Measurements from ENCODE around the gene HES7.
A peak's percentile ranks its signal among the peaks of the same experiment; 100 is the strongest.
"Not testable (repeated sequence)": the region's sequence is repeated elsewhere in the genome, so short reads cannot be mapped to it uniquely, and the experiment has no call there.

HES7 gene

DNA sequence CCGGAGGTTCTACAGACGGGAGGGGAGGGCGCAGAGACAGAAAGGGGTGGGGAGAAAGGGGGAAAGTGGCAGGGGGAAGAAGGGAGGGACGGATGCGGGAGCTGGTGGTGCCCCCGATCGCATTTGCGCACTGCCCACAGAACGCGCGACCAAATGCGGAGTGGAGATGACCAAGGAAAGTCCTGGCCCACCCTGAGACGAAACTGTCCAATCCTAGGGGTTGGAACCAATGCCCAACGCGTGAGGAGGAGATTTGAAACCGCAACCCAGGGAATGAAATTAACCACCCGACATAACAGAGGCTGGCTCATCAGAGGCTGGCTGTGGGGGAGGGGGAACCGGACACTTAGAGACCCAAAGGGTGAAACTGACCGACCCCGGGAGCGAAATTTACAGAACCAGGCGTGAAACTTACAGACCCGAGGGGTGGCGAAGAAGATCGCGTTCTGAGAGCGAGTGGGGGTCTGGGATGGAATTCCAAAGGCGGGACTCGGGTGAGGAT, 1.4 kb downstream of the HES7 start:
- DNase-seq (ENCODE audit: low spot score), result no peak

DNA sequence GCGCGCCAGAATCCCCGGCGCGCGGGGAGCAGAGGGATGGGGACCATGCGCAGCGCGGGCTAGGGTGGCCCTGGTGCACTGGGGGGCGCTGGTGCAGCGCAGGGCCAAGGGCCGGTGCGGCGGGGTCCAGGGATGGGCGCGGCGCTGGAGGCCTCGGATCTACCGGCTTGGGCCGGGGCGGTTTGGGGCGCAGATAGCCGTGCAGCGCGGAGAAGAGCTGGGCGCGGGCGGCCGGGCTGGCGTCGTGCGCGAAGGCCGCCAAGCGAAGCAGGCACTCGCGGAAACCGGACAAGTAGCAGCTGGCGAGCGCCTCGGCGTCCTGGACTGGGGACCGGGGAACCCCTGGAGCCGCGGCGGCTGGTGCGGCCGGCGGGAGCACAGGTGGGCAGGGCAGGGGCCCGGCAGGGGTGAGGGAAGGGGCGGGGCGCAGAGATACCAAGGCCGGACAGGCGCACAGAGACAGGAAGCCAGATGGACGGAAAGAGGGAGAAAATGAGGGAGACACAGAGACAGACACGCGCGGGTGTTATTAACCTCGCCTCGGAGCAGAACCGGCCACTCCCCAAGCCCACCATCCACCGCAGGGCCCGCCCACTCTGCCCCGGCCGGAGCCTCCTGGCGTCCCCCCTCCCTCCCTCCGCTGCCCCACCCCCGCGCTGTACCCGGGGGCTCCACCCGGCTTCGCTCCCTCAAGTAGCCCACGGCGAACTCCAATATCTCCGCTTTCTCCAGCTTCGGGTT, 2.1 kb downstream of the HES7 start:
- no peak for DNase-seq (ENCODE audit: low spot score)

DNA sequence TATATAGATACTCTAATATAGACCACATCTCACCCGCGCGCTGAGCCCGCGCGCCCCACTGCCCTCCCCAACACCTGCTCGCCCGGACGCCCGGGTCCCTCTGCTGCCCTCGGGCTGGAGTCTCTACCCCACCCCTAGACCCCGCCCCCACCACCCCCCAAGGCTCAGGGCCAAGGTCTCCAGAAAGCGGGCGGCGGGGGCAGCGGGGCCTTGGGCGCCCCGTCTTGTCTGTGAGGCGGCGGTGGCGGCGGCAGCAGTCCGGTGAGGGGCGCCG, 2.6 kb downstream of the HES7 start:
- DNase-seq (ENCODE audit: low spot score), result no peak

DNA sequence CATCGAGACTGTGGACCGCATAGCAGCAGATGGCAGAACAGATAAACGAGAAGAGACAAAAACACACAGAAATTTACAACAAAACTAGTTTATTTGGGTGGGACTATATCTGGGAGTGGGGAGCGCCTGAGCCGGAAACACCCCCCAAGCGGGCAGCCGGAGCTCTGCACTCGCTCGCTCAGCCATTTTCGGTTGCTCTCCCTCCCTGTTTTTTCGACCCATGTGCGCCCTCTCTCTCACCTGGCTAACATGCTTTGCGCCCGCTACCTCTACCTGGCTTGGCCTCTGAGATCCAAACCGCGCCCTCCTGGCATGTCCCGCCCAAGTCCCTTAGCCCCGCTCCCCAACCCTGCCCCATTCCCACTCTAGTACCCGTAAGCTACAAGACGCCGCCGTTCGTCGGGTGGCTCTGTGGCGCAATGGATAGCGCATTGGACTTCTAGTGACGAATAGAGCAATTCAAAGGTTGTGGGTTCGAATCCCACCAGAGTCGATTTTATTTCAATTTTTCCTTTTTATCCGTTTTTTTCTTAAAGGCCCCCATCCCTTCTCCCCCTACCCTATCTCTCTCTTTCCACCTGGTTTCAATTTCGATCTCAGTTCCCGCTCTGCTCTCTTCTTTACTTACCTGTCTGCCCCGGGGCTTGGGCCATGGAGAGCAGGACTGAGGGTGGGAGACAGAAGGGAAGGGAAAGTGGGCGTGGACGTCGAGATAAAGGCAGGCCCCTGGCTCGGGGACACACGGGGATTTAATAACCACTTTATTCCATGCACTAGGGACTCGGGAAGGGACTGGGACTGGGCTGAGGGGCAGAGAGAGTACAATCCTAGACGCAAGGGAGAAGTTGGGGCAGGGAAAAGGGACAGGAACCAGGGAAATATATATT, 3.1 kb downstream of the HES7 start:
- DNase-seq (ENCODE audit: low spot score), result peak; percentile 34

DNA sequence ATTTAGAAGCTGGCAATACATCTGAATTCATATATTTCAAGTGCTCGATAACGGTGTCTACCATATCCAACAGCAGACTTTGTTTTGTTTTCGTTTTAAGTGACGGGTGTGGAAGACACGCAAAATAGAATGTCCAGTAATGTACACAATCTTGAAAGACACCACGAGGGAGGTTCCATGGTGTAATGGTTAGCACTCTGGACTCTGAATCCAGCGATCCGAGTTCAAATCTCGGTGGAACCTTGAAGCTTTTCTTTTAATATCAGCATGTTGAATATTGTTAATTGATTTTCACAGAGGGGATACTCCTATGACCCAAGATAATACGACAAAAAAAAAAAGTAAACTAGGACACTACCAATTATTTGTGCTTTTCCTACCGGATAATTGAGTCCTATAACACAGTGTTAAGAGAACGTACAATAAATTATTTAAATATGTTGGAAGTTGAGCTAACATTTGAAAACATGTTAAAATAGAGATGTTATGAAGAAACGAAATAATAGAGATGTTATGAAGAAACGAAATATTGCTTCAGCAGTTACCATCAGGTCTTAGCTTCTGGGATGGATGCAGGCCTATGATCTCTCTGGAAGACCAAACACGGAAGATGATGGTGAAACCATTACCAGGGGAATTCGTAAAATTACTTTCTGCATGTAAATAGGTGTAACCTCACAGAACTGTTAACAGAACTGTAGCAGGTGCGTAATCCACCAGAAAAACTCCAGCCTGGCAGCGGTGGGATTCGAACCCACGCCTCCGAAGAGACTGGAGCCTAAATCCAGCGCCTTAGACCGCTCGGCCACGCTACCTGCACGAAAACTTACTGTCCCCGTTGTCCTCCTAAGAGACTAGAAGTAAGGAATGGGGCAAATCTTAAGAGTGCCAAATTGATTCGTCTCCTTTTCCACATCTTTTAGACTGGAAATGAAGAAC, 4.1 kb downstream of the HES7 start:
- peak; percentile 88 for DNase-seq (ENCODE audit: low spot score)

DNA sequence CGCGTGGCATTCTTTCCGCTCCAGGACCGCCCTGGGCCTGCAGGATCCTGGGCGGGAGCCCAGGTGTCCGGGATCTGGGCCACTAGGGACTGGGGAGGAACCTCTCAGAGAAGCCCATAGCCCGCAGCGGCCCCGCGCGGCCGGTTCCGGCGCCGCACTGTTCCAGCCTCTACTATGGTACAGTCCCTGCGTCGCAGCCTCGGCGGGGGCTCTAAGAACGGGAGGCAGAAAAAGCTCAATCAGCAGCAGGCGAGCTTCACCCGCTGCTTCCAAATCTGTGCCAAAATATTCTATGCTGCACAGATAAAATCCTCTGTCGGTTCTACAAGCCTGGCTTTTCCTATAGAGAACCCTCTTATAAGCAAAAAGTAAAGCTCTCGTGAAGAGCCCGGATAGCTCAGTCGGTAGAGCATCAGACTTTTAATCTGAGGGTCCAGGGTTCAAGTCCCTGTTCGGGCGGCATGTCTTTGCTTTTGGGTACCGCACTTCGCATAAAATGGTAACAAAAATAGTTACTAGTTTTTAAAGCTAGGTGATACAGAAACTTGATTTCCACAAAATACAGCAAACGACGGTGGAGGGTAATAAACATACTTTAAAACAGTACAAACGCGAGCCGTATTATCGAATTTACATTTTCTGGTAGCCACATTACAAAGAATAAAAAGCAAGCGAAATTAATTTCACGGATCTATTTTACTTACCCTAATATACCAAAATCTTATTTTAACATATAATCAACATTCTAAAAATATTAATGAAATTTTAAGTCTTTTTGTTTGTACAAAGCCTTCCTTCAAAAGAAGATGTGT, 4.9 kb downstream of the HES7 start:
- peak; percentile 81 for DNase-seq (ENCODE audit: low spot score)

DNA sequence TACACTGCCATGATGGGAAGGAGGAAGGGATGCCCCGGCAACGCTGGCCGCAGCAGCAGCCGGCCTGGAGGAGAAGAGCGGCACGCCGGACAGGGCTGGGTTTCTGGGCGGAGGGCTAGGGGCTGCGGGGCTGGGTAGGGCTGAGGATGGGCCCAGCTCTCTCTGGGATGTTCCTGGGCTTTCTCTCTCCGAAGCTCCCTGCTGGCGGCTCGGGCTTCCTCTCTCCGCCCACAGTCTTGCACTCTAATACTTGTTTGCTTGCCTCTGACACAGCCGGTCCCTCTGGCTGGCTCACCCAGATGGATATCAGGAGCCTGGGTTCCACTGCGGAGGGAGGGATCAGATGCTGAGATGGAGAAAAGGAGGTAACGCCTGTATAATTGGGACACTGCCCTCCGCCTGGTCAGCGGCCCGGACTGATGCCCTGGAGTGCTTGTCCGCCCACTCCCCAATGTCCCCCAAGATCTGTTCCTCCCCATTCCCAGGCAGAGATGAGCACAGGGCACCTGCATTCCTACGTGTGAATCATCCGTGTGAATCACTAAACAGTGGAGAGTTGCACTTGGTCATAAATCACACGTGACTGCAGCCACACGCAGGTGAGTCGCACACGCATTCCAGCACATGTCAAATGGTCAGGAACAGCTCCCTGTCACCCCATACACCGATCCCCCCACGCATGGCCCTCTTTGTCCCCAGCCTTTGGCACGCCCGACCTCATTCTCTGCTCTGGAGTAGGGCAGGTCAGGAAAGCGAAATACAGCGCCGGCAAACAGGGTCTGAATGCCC, 5.7 kb downstream of the HES7 start, which contains the start of gene ALOXE3:
Gene ALOXE3, minus strand, starts transcription at position 535 of the 789 bp plus-strand sequence. Its CDS starts 524 bp downstream, at position 11.
- peak; percentile 42 for DNase-seq (ENCODE audit: low spot score)

DNA sequence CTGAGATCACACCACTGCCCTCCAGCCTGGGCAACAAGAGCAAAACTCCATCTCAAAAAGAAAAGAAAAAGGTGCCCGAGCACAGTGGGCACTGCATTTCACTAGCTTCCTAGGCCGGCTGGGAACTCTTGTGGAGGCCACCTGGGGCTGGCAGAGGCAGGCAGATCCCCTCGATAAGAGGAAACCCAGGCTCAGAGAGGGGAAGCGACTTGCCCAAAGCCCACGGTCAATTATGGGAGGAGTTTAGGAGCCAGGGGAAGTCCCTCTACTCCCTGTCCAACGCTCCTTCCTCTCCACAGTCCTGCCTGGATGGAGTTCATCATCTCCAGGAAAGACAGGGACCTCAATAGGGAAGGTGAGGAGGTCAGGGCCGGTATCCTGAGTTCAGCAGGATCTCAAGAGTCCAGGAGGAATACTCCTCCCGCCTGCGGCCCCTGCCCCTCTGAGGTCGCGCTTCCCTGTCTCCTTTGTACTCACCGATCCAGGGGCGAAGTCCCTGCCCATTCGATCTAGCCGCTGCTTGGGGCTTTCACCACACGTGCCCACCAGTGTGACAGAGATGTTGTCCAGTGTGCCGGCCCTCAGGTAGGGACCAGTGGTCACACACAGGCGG, 6.4 kb downstream of the HES7 start:
- DNase-seq (ENCODE audit: low spot score), result no peak

DNA sequence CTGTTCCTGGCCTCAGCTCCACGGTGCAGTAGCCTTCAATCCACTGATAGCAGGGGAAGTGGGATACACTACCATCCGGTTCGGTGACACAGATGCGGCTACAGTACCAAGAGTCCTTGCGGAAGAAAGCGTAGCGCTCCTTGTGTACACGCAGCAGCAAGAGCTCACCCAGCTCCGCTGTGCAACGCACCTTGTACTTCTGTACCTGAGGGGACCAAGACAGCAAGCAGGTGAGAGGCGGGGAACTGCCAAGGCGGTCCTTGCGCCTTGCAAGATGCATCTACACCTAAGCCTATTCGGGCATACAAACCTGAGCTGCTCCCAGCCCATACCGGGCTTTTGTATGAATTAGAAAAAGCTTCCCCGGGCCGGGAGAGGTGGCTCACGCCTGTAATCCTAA, 7.1 kb downstream of the HES7 start:
- DNase-seq (ENCODE audit: low spot score), result no peak

DNA sequence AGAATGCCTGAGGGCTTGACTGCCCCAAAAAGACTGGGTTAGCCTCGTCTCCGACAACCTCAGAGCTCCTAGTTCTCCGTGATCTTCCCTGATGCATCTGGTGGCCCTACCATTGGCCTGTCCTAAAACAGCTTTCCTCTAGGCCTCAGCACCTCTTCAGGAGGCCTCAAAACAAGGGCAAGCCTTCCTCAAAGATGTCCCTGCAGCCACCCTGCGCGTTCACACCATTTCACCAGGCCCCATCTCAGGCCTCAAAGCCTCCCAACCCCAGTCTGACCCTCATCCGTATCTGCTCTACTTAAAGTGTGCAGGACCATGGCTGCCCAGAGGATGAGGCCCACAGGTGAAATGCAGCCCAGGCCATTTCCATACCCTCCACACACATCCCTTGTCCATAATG, 13.0 kb downstream of the HES7 start:
- DNase-seq (ENCODE audit: low spot score), result no peak

DNA sequence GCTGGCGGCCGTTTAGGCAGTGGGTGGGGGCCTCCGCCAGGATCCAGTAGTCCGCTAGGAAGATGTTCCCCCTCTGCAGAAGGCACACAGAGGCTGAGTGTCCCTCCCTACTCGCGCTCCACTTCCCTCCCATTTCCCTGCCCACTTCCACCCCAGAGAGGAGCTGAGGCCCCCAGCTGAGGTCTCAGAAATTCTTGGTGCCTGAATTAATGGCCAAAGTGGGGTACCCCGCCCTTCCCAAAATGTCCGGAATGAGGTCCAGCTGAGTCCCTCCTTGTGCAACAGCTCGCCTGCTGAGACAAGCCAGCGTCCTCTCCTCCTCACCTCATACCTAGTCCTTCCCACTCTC, 13.5 kb downstream of the HES7 start:
- no peak for DNase-seq (ENCODE audit: low spot score)

DNA sequence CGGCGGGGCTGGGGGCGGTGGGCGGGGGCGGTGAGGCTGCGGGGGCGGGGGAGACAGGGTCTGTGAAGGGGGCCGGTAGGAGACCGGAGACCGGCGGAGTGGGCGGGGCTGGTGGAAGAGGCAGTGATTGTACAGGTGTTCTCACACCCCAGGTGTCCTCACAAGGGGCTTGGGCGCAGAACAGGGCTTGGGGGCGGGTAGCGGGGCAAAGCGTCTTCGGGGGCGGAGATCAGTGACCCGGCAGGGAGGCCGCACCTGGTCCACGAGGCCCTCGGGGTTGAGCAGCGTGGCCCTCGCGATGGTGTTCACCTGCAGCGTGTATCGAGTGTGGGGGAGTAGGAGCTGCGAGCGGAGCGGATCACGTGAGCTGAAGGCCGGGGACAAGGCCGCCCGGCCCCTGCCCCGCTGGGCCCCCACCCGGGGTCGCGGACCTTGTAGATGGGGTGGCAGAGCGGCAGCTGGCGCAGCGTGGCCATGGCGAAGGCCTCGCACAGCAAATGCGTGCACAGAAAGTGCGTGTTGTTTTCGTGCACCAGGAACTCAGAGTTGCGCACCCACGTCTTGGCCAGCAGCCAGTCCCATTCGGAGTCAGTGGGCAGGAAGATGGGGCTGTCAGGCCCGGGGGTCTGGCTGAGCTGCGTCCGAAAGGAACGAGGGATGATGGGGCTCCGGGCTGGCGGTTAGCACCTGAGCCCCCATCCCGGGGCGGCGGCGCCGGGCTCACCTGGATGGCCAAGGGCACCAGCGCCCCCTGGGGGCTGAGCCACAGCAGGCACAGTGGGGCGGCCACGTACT, 14.0 kb downstream of the HES7 start:
- peak; percentile 65 for DNase-seq (ENCODE audit: low spot score)

DNA sequence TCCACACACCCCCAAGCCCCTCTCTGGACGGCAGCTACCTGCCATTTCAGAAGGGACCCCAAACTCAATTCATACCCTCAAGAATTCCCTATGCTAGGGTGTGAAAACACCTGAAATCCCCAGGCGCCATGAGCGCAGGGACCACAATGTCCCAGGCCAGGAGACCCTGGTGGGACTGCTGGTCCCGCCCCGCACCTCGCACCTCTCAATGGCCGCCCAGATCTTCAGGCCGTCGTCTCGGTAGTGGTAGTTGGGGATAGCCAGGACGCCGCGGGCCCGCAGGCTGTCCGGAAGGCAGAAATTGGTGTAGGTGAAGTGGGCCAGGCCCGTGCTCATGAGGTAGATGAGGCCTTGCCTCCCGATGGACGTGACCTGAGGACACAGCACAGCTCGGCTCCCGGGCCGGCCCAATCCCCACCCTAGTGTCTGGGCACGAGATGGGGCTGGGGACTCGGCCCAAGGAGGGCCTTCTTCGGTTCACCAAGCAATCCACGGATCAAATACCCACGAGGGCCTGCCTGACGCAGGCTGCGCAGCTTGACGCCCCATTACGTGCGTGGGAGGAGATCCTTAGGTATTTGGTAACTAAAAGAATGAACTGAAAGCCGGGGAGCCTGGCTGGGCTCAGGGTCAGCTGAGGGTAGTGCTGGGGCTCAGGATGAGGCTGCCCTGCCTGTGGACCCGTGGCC, 14.8 kb downstream of the HES7 start:
- no peak for DNase-seq (ENCODE audit: low spot score)

DNA sequence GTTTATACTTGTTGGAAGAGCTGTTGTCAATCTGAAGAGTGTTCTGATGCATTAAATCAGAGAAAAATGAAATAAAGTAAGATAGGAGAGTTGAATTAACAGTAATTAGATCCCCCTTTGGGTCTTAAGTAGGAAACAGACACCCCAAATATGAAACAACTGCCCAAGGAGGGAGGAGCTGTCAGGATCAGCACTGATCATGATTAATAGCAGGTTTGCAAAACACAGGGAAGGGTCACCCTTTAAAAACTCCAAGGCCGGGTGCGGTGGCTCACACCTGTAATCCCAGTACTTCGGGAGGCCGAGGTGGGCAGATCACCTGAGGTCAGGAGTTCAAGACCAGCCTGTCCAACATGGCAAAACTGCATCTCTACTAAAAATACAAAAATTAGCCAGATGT, 16.9 kb downstream of the HES7 start:
- not testable (repeated sequence) for DNase-seq (ENCODE audit: low spot score)

DNA sequence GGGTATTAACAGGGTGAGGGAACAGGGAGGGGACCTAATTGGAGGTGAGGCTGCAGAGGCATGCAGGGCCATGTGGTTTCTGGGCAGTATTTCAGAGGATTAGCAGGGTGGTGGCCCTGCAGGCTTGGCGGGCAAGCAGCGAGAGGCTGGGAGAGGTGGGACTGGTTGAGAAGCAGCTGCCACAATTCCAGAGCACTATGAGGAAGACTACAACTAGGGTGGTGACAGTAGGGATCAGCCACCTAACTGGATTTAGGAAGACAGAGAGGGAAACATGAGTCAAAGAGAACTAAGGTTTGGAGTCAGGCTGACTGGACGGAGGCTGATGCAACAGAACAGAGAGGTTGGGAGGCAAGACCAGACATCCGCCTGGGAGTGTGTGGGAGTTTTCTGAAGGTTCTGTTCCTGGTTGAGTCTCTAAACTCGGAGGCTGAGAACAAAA, 17.9 kb downstream of the HES7 start:
- DNase-seq (ENCODE audit: low spot score), result no peak

DNA sequence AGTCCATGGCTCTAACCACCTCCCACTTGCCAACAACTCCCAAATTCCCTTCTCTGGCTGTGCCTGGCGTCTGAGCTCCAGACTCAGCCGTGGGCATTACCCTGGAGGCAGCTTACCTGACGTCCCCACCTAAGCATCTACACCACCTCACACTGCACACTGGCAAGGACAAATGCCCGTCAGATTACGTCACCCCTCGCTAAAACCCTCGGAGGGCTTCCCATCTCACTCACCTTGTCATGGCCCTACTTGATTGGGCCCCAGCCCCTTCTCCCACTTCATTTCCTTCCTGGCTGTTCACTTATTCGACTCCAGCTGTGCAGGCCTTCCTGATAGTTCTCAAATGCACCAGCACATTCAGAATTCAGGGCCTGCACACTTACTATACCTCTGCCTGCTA, 19.0 kb downstream of the HES7 start:
- DNase-seq (ENCODE audit: low spot score), result no peak

DNA sequence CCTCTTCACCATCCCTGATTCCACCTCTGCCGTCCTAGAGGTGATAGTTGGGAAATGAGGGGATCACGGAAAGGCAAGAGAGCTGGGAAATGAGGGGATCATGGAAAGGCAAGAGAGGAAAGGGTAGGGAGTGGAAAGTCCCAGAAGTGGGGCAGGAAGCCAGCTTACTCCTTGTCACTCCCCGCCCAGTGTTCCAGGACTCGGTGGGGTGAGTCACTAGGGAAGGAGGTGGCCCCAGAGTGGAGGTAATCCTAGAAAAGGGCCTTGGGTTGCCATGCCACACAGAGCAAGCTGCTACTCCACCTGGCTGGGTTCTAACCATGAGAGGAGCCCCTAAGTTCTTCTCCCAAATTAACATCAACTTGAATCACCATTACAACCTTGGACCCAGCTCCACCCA, 20.4 kb downstream of the HES7 start:
- DNase-seq (ENCODE audit: low spot score), result no peak

DNA sequence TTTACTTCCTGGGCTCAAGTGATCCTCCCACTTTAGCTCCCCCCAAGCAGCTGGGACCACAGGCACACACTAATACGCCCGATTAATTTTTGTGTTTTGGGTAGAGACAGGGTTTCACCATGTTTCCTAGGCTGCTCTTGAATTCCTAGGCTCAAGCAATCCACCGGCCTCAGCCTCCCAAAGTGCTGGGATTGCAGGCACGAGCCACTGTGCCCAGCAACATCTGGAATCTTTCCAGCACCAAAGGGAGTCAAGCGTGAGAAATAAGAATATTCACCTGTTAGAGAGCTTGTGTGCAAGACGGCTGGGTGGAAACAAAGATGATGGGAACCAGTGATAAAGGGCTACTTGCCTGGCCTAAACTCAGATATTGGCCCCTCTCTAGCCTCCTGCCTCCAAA, 22.2 kb downstream of the HES7 start:
- DNase-seq (ENCODE audit: low spot score), result no peak

DNA sequence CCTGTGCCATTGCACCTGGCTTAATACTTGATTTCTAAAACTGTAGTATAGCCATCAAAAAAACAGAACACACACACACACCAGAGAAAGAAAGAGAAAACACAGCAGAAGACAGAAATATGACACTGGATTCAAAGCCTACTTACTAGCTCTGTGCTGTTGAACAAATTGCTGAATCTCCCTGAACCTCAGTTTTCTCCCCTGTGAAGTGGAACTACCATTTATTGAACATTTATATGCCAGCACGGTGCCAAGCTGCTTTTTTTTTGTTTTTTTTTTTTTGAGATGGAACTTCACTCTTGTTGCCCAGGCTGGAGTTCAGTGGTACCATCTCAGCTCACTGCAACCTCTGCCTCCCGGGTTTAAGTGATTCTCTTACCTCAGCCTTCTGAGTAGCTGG, 23.1 kb downstream of the HES7 start:
- no peak for DNase-seq (ENCODE audit: low spot score)

Measured in hematopoietic multipotent progenitor cell treated with erythropoietin and hydrocortisone succinate and interleukin-3 and kit ligand, for 15 days (in vitro differentiated cells).